ENCODE measurements around the gene CTSD.

CTSD gene

GRCh38 chr11:1755692-1756561, 7.8 kb downstream of the CTSD start:
- DNase-seq (ENCODE audit: low read depth): no peak

- no peak for DNase-seq (ENCODE audit: low read depth)
These were observed 8.4 kb downstream of the CTSD start for GRCh38 chr11:1755344-1755691.

GRCh38 chr11:1754376-1755150, 9.2 kb downstream of the CTSD start:
- DNase-seq (ENCODE audit: low read depth): no peak

- no peak for DNase-seq (ENCODE audit: low read depth)
These were observed 9.8 kb downstream of the CTSD start for GRCh38 chr11:1753929-1754305.

GRCh38 chr11:1753229-1753928, 10.3 kb downstream of the CTSD start:
- no peak for DNase-seq (ENCODE audit: low read depth)

GRCh38 chr11:1752907-1753228, 10.9 kb downstream of the CTSD start:
- no peak for DNase-seq (ENCODE audit: low read depth)

GRCh38 chr11:1751999-1752906, 11.5 kb downstream of the CTSD start:
- DNase-seq (ENCODE audit: low read depth): no peak

GRCh38 chr11:1751531-1751921, 12.2 kb downstream of the CTSD start:
- no peak for DNase-seq (ENCODE audit: low read depth)

- no peak for DNase-seq (ENCODE audit: low read depth)
These were observed 12.7 kb downstream of the CTSD start for GRCh38 chr11:1750840-1751530.

GRCh38 chr11:1750481-1750839, 13.3 kb downstream of the CTSD start, which contains the start of gene IFITM10:
TSS of gene IFITM10 (minus strand) at chr11:1750595. CDS start at chr11:1750442, 153 bp downstream.
- DNase-seq (ENCODE audit: low read depth): no peak

GRCh38 chr11:1749395-1750351, 14.1 kb downstream of the CTSD start:
- DNase-seq (ENCODE audit: low read depth): no peak

GRCh38 chr11:1748636-1749394, 14.9 kb downstream of the CTSD start:
- no peak for DNase-seq (ENCODE audit: low read depth)

GRCh38 chr11:1747753-1748635, 15.7 kb downstream of the CTSD start:
- DNase-seq (ENCODE audit: low read depth): no peak

GRCh38 chr11:1746956-1747752, 16.6 kb downstream of the CTSD start:
- DNase-seq (ENCODE audit: low read depth): no peak

GRCh38 chr11:1746511-1746931, 17.2 kb downstream of the CTSD start:
- DNase-seq (ENCODE audit: low read depth): no peak

- DNase-seq (ENCODE audit: low read depth): no peak
These were observed 17.9 kb downstream of the CTSD start for GRCh38 chr11:1745701-1746320.
